Esophagus muscularis mucosa (tissue), 4 donors: Measurements from ENCODE around the gene ACTR6. TPM values are rescaled to one million over a fixed set of nuclear protein-coding genes. Genes with fewer than 3 reads are reported as not detected.

ENCODE experiments used
- DNase-seq: peaks from one replicate; pipeline ENCODE4 v3.0.0-alpha.2; 2017; ENCODE audit errors: extremely low spot score
- H3K27ac ChIP-seq, 4 donors: fragments of 200-600 bp; sonication (generic); replicated peaks in 1 of 4; 1 replicate in 3 of 4; 2 replicates in 1 of 4; pipeline ENCODE4 v1.5.1; 2016 to 2019; ENCODE audit warnings: mild to moderate bottlenecking in 1 of 4
- H3K27me3 ChIP-seq, 4 donors: fragments of 200-600 bp; sonication (generic); one replicate each; pipeline versions ENCODE4 v1.5.1 to v1.6.0; 2016 to 2019
- H3K36me3 ChIP-seq, 4 donors: fragments of 200-600 bp; sonication (generic); one replicate each; pipeline ENCODE4 v1.5.1; 2016 to 2019
- H3K4me1 ChIP-seq, 4 donors: fragments of 200-600 bp; sonication (generic); one replicate each; pipeline ENCODE4 v1.5.1; 2016 to 2019
- H3K4me3 ChIP-seq, 4 donors: fragments of 200-600 bp; sonication (generic); 1 replicate in 2 of 4; 2 replicates in 2 of 4; pipeline ENCODE4 v1.5.1; 2016 to 2019; ENCODE audit warnings: mild to moderate bottlenecking in 4 of 4, moderate library complexity in 1 of 4
- H3K9me3 ChIP-seq, 4 donors: fragments of 200-600 bp; sonication (generic); 1 replicate in 3 of 4; 2 replicates in 1 of 4; pipeline ENCODE4 v1.5.1; 2016 to 2019
- CTCF ChIP-seq, 3 experiments: fragments of 200-600 bp in 2 of 3; fragments of 450-650 bp in 1 of 3; sonication (generic) in 2 of 3; IDR thresholded peaks; one replicate each; pipeline ENCODE4 v1.5.1; 2017 to 2019; ENCODE audit warnings: antibody characterized with exemption in 3 of 3, mild to moderate bottlenecking in 2 of 3, moderate library complexity in 1 of 3
- EP300 ChIP-seq: sonication (generic); formaldehyde crosslinking; IDR thresholded peaks from one replicate; pipeline ENCODE4 v1.6.1; 2017; ENCODE audit warnings: antibody characterized with exemption
- POLR2A ChIP-seq: fragments of 450-650 bp; IDR thresholded peaks from one replicate; pipeline ENCODE4 v1.6.1; 2017; ENCODE audit warnings: antibody characterized with exemption, moderate library complexity, mild to moderate bottlenecking, low read depth
- POLR2AphosphoS5 ChIP-seq, 2 donors: sonication (generic); formaldehyde crosslinking; IDR thresholded peaks; one replicate each; pipeline ENCODE4 v1.6.1; 2017; ENCODE audit warnings: antibody characterized with exemption in 2 of 2
- WGBS: methylation state at CpG from one replicate; pipeline ENCODE4 v1.1.5; 2018; 5-methylcytosine and 5-hydroxymethylcytosine counted together
- intact Hi-C: fragments of 100-400 bp; cut with DNase I; formaldehyde crosslinking; loops from one replicate; pipeline ENCODE4 v1.15.1; 2023
- small RNA-seq, 3 donors: library from RNA; depleted of rRNA; stranded (forward); fragments of <200 nt; gene quantifications; one replicate each; pipeline ENCODE3, GENCODE V24; 2016
- total RNA-seq, 4 donors: library from RNA; depleted of rRNA; stranded (reverse); fragments of >200 nt; gene quantifications; one replicate each; pipeline versions ENCODE4 v1.1.0 to v1.2.1, GENCODE V29; 2016

The ACTR6 gene
- total RNA-seq, 4 donors from 2014 or later, result 9.6 to 14.2 (median 13.3) TPM

GRCh38 chr12:100266835-100267602, 66.4 kb downstream of the ACTR6 start, which contains the start of the genes DEPDC4 and SCYL2:
DEPDC4 (minus strand) TSS chr12:100267079; CDS start chr12:100267076, 3 bp downstream.
SCYL2 (plus strand) TSS chr12:100267177; CDS start chr12:100282971, 15,794 bp downstream.
- intact Hi-C loops, result no loop called here
- TF ChIP-seq EP300 (no peak), POLR2AphosphoS5 (IDR thresholded peaks at IDR 0.05) (peak; percentile 81 to 84), POLR2A (peak; percentile 4), CTCF (IDR thresholded peaks at IDR 0.05) (no peak)
- Histone ChIP-seq H3K27me3 (no peaks in the 10 kb centered on the region), H3K4me1 (peaks cover 20 to 49% (median 43%) of the 10 kb centered on the region in 4 donors), H3K9me3 (no peaks in the 10 kb centered on the region), H3K27ac (peak within 1 kb of the TSS; percentile 98 to 99 (median 98)), H3K4me3 (peak within 1 kb of the TSS; percentile 87 to 99 (median 95)), H3K36me3 (no peaks in the 10 kb centered on the region)
- under 1% methylated on average over 40 of the region's 62 CpGs for WGBS
- DNase-seq, result peak; percentile 99

DNA sequence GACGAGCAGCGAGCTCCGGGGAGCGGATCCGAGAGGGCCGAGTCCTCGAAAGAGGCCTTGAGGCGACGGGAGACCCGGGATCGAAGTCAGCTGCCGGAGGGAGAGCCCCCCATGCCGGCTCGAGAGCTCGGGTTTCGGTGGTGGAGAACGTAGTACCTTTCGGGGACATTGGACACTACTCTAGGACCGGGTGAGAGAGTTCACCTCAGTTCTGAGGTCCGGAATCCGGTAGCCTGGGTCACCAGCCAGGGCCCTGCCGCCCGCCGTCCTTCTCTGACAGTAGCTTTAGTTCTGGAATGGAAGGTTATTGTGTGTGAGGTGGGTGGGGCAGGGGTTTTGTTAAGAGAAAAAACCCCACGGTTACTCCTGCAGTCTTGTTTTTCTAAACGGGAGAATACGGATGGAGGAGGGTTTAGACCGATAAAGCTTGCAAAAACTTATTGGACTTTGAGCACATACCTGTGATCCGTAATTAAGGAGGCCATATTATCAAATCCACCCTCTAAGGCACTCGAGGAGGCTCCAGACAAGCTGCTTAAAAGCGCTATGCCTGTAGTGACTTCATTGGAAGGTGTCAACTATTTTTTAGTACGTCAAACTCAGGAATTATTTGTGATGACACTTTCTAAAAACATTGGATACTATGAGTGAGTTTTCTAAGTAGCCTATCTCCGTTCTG, 67.1 kb downstream of the ACTR6 start:
- Histone ChIP-seq H3K27me3 (no peaks in the 10 kb centered on the region), H3K4me1 (peaks cover 20 to 55% (median 48%) of the 10 kb centered on the region in 4 donors), H3K36me3 (no peaks in the 10 kb centered on the region), H3K9me3 (no peaks in the 10 kb centered on the region), H3K27ac (peak overlapping the region; percentile 98 to 99 (median 98)), H3K4me3 (peak overlapping the region; percentile 87 to 99 (median 95))
- TF ChIP-seq POLR2A (no peak), CTCF (IDR thresholded peaks at IDR 0.05) (no peak), POLR2AphosphoS5 (IDR thresholded peaks at IDR 0.05) (no peak), EP300 (no peak)
- 0% methylated on average over 14 of the region's 33 CpGs for WGBS
- DNase-seq, result no peak
- intact Hi-C loops, result no loop called here

GRCh38 chr12:100268835-100269564, 68.4 kb downstream of the ACTR6 start:
- Histone ChIP-seq H3K4me1 (peaks cover 20 to 61% (median 51%) of the 10 kb centered on the region in 4 donors), H3K36me3 (no peaks in the 10 kb centered on the region), H3K27me3 (no peaks in the 10 kb centered on the region), H3K4me3 (peak overlapping the region; percentile 87 to 99 (median 95)), H3K27ac (peak overlapping the region in 3 of 4 donors; percentile 21 to 99 (median 98)), H3K9me3 (no peaks in the 10 kb centered on the region)
- no peak for TF ChIP-seq EP300
- no peak for TF ChIP-seq POLR2AphosphoS5 (IDR thresholded peaks at IDR 0.05)
- no peak for TF ChIP-seq POLR2A
- no peak for TF ChIP-seq CTCF (IDR thresholded peaks at IDR 0.05)
- no peak for DNase-seq
- 37% methylated on average over 5 of the region's 5 CpGs for WGBS
- intact Hi-C loops, result no loop called here

DNA sequence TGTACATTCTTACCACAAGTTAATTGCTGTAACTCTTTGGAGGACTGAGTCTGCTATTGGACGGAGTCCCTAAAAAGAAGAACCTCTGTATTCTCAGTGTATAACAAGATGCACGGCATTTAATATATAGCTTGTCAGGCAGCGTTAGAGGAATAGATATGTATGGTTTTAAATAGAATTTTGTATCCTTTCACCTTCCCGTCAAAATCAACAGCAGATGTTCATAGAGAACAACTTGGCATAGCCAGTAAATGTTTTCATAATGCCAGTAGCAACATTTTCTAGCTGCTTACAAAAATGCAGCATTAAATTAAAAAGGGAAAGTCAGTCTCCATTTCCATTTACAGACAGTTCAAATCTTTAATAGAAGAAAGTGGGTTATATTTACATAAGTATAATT, 73.2 kb downstream of the ACTR6 start:
- Histone ChIP-seq H3K27me3 (no peaks in the 10 kb centered on the region), H3K36me3 (no peaks in the 10 kb centered on the region), H3K4me3 (no peak overlapping the region), H3K27ac (no peak overlapping the region), H3K9me3 (no peaks in the 10 kb centered on the region), H3K4me1 (peaks cover 12 to 44% (median 40%) of the 10 kb centered on the region in 4 donors)
- intact Hi-C loops, result no loop called here
- no peak for DNase-seq
- 80% methylated on average over 4 of the region's 4 CpGs for WGBS
- TF ChIP-seq CTCF (IDR thresholded peaks at IDR 0.05), result no peak
- no peak for TF ChIP-seq POLR2A
- TF ChIP-seq POLR2AphosphoS5 (IDR thresholded peaks at IDR 0.05), result no peak

Small RNAs within 50 kb of the gene (small RNA-seq; reads per million reads assigned to genes)
- 0 reads per million in 3 donors for gene MIR1827
- 0 reads per million in 3 donors for gene RF00019
- gene RN7SL176P, result 0 reads per million in 3 donors

Other genes starting within 250 kb of the ACTR6 start
- gene ANKS1B, start 215.9 kb upstream of the ACTR6 start, total RNA-seq, result 10 to 100 TPM; 20.4 to 28.7 (median 21.6) TPM
- 10 to 100 TPM; 37.7 to 49.1 (median 43.2) TPM for gene BLTP3B, start 57.9 kb upstream of the ACTR6 start, total RNA-seq
- gene DEPDC4, start 66.3 kb downstream of the ACTR6 start, total RNA-seq, result under 1 TPM in 2 of 4 donors, not detected in 2; 0.34 to 0.50 TPM
- 10 to 100 TPM; 46.3 to 55.6 (median 51.4) TPM for gene SCYL2, start 66.4 kb downstream of the ACTR6 start, total RNA-seq
- gene SLC17A8, start 156.3 kb downstream of the ACTR6 start, total RNA-seq, result not detected